ENCODE results near the gene TRAF2.

- TF ChIP-seq CTCF (IDR thresholded peaks at IDR 0.05; ENCODE audit: extremely low read depth in 1 of 2, insufficient read depth in 1 of 2, low read depth in 1 of 2, low read length in 2 of 2) = no peak
- TF ChIP-seq POLR2AphosphoS5 (IDR thresholded peaks at IDR 0.05; ENCODE audit: insufficient read depth, low read depth, low read length) = no peak
- TF ChIP-seq POLR2A (IDR thresholded peaks at IDR 0.05; ENCODE audit: low read depth, low read length) = no peak
- TF ChIP-seq, protein P1, sequence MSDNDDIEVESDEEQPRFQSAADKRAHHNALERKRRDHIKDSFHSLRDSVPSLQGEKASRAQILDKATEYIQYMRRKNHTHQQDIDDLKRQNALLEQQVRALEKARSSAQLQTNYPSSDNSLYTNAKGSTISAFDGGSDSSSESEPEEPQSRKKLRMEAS (IDR thresholded peaks at IDR 0.05; ENCODE audit: insufficient read depth, insufficient read length) = no peak
- no peak for TF ChIP-seq EZH2 (IDR thresholded peaks at IDR 0.05; ENCODE audit: borderline replicate concordance, low read depth, low read length, severe bottlenecking)
- no peak for TF ChIP-seq MYC (IDR thresholded peaks at IDR 0.05; ENCODE audit: low read depth, low read length)
- TF ChIP-seq JUN (IDR thresholded peaks at IDR 0.05; ENCODE audit: borderline replicate concordance, insufficient read depth, insufficient read length, low read depth) = no peak
- no peak for TF ChIP-seq GATA2 (IDR thresholded peaks at IDR 0.05; ENCODE audit: insufficient read depth, insufficient read length, low read depth, low read length)
- no peak for TF ChIP-seq FOS (IDR thresholded peaks at IDR 0.05; ENCODE audit: borderline replicate concordance, insufficient read depth, low read length)
Observed at GRCh38 chr9:136837146-136837855, 49.0 kb upstream of the TRAF2 start.
